Testis (tissue), 2 donors: ENCODE measurements around the gene TOP3B.

Experiments used
- CTCF ChIP-seq, 3 experiments: fragments of 450-650 bp in 2 of 3; fragments of 200-600 bp in 1 of 3; sonication (generic) in 1 of 3; IDR thresholded peaks; one replicate each; pipeline ENCODE4 v1.5.1; 2016 to 2019; ENCODE audit warnings: antibody characterized with exemption in 3 of 3, mild to moderate bottlenecking in 2 of 3, moderate library complexity in 1 of 3
- POLR2A ChIP-seq: fragments of 450-650 bp; IDR thresholded peaks from one replicate; pipeline ENCODE4 v1.6.1; 2017; ENCODE audit warnings: antibody characterized with exemption, mild to moderate bottlenecking, moderate library complexity

DNA sequence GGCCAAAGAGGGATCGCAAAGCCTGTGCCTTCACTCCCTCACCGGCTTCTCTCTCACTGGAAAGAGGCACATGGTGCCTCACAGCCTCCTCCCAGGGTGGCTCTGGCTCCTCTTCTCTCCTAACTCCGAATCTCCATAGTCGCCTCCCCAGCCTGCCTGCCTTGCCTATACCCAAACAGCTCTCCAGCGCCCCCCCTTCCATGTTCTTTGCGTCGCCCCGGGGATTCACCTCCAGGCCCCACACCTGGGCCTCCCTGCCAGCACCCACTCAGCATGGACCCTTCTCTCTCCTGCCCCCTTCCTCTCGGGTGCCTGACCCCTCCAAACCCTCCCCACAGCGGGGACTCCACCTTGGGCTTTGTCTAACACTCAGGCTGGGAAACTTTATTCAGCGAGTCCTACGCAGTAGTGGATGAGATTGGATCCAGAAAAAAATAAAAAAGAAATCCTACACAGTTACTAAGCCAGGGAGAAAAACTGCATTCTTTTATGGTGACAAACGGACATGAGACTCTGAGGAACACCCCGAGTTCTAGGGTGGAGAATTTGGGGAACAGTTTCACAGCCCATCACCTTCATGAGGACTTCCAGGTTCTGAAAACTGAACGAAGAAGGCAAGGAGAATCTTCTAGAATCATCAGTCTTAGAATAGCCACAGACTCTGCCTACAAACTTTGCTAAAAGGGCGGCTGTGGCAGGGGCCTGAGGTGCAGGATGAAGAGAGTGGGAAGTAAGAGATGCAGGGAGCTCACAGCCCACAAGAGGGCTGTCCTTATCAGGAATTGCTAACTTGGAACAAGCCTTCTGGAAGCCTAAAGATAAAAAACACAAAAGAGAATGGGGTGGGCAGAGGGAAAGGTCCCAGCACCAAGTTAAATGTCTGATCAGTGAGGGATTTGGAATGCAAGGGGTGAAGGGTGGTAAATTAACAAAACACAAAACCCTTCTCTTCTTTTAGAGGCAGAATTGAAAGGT, 35.3 kb downstream of the TOP3B start:
- TF ChIP-seq CTCF (IDR thresholded peaks at IDR 0.05): peak in 2 of 3 experiments; percentile 37 to 39
- TF ChIP-seq POLR2A: no peak
